NCI-H2081 (cell line): ENCODE data around the gene HIBADH.
"Not testable (repeated sequence)": the region's sequence is repeated elsewhere in the genome, so short reads cannot be mapped to it uniquely, and the experiment has no call there.

Experiments used
- DNase-seq, 2 experiments: peaks; one replicate each; lab custom pipeline; 2025; lab: John Stamatoyannopoulos, UW

HIBADH gene

DNA sequence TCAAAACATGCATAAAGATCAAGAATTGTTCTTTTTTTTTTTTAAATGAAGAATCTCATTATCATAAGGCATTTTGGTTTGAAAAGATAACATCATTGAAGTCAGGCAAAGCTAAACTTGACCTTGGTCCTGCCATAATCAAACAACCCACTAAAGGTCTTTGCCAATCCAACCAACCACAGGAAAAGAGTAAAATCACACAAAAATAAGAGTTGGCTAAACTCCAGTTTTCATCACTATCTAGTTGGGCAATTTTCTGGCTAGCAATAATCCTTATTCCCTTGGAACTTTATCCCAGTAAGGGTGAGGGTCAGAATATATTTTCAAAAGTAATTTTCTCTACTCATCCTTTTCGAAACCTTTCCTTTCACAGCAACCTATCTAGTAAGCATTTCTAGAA lies 62.4 kb downstream of the HIBADH start:
- no peak for DNase-seq

DNA sequence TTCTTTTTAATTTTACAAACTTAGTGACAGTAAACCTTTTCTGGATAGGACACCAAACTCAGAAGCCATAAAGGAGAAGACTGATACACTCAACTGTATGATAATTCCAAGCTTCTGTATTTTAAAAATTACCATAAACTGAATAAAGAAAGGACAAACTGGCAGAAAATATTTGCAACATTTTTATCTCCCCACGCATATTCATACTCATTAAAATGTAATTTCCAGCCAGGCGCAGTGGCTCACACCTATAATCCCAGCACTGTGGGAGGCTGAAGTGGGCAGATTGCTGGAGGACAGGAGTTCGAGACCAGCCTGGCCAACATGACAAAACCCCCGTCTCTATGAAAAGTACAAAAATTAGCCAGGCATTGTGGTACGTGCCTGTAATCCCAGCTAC lies 67.7 kb downstream of the HIBADH start:
- DNase-seq: no peak

DNA sequence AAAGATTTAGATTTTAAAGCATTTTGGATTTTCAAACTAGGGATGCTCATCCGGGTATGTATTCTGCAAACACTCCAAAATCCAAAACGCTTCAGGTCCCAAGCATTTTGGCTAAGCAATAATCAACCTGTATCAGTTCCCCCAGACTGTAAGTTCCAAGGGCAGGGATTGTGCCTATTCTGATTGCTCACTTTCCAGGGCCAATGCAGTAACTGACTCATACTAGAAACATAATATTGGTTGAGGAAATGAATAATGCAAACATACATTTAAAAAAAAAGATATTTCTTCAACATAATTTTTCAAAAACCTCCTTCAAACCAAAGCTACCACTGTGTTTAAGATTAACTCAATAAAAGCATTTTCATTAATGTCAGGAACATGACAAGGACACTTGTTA lies 69.5 kb downstream of the HIBADH start:
- no peak for DNase-seq

DNA sequence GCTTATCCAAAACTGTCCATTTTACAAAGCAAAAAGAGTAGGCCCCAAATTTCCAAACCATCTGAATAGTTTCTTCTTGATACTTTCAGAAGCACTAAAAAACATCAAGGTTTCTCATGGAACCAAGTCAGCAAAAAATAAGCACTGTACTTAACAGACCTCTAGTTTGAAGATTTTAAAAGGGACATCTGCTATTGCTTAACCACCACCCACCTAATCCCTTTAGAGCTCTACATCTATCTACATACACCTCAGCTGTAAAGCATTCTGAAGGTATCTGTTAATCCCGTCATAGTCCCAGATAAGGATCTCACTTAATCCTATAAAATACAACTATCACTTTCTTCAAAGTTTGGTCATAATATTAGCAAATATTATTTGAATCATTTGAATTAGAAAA lies 72.3 kb downstream of the HIBADH start:
- DNase-seq: no peak

DNA sequence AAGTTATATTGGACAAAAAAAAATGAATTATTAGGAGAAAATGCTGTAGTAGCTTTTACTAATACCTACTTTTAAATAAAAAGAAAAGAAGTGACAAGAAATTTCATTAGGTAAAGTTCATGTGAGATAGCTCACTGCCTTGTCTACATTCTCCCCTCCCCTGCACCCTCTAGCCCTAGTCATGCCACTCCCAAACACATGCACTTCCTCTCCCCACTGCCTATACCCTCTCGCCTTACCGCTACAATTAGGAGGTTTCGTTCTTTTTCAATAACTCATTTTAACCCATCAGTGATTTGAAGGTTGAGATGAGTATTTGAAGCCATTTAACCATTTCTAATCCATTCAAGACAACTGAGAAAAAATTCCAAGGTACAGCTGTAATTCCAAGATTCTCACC lies 75.3 kb downstream of the HIBADH start:
- DNase-seq: no peak

DNA sequence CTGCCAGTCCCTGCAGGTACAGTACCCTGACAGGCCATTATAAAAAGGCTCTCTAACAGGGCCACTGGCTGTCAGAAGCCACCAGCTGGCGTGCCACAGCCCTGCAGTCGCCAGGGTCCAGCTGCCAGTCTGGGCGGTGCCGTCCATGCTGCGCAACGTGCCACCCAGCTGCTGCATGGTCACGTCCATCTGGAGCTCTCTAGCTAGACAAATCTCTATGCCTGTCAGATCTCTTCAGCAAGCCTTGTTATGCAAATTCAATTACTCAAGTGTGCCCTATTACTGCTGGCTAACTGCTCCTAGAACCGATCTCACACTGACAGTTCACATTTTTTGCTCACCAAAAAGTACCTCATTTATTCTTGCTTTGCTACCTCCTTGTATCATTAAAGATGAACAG lies 75.9 kb downstream of the HIBADH start:
- peak; percentile 75 to 90 for DNase-seq

DNA sequence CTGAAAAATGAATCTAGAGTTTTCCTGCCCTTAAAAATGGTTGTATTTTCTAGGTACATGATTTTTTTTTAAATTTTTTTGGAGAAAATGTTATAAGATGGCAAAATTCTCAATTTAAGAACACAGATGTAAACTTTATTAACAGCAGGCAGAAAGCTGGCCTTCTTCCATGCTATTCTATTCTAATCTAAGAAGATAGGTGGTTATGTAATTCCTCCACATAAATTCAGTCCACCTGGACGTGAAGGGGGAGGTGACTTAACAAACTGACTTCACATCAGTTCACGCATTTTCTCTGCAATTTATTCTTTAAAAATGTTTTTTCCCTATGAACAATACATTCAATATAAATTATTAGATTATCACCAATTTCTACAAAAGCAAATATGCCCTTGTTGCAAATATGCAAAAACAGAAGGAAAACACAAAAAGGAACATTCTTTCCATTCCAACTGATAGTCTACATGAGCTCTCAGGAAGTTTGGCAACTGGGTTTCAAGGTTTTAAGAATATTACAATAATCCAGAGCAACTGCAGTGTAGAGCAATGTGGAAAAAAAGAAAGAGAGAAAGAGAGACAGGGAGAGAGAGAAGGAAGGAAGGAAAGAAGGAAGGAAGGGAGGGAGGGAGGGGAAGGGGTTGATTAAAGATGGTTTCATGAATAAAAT lies 76.8 kb downstream of the HIBADH start:
- DNase-seq: no peak

DNA sequence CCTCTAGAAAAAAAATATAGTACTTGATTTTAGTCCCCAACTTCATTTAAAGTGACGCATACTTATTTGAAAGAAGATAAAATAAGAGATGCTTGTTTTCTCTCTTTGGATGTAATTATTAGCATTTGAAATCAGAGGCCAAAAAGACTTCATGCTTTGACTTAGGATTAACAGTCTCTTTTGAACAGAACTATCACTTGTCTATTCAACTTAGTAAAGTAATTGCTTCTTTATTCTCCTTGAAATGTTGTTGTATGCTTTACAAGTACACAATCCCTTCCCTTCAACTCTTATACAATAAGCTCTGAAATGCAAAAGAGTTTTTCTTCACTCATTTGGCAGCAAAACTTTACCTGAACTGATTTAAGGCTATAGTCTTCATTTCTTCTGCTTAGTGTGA lies 80.8 kb downstream of the HIBADH start:
- DNase-seq: no peak

DNA sequence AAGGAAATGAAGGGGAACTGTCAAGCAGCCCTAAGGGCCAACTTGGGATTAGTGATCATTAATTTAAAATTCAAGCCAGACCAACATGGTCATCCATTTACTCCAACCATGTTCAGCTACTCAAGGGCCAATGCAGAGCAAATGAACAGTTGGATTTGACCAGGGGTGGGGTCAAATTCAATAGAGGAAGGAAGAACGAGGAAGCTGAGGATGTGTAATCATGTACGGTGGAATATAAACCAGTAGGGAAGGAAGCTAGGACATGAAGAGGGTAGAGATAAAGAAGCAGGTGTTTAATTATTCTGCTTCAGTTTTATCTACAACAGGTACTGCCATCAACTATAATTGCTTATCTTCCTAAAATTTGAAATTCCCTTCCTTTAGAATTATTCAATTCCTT lies 81.6 kb downstream of the HIBADH start:
- no peak for DNase-seq

DNA sequence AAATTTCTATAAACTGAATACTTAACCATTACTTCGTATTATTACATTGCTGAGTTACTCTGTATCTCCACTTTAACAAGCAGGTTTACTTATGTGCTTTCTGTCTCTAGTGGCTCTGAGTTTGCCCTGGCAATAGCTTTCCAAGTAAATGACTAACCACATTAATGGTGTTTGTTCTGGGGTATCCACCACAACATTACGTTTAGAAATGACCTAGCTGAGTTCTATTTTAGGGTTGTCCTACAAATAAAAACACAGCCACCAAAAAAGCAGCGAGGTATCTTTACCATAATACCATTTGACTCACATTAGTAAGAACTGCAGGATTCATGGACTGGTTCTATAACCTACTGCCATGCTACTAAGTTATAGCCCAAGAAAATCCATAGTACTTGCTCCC lies 83.1 kb downstream of the HIBADH start:
- no peak for DNase-seq

DNA sequence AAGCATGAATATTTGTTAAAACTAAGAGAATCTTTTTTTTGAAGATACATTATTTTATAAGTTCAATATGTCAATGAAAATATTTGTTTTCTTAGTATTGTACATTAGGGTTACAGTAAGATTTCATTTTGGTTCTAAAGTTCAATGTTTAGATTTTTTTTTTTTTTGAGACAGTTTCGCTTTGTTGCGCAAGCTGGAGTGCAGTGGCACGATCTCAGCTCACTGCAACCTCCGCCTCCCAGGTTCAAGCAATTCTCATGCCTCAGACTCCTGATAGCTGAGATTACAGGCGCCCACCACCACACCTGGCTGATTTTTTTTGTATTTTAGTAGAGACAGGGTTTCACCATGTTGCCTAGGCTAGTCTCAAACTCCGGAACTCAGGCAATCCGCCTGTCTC lies 84.5 kb downstream of the HIBADH start:
- DNase-seq: not testable (repeated sequence)

DNA sequence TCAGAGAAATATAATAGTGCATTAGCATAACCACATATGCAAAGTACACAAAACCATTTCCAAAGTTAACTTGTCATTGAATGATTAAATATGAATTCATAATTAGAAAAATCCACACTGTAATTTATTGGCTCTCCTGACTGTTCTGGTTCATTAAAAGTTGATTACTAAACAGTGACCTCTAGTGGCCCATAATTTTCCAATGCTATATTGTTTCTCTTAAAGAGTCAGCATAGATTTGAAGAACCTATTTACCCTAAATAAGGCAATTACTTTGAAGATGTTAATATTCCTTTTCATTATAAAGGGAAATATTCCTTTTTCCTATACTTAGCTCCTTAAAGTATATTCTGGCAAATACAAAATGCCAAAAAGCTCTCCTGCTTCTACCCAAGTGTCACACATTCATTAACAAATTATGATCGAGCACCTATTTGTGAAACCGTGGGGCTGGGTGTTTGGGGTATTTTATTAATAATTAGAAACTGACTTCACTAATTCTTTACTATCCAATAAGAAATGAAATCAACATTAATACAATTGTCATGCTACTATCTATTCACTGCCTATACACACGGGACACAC lies 86.2 kb downstream of the HIBADH start:
- DNase-seq: peak; percentile 45 to 69

DNA sequence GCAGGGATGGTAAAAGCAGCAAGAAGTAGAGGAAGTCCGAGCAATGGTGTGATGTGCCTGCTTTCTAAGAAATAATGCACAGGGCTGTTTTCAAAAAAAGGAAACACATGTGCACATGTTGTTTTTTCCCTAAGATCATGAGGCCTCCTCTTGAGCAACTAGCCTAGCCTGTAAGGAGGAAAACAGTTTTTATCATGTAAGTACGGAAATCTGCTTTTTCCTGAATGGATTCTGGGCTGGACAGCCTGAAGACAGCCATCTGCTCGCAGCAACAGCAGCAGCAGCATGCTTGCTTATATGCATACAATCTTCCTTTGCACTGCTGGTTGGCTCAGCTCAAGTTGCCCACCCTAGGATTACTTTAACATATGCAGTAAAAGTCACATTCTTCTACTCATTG lies 87.1 kb downstream of the HIBADH start:
- no peak for DNase-seq

DNA sequence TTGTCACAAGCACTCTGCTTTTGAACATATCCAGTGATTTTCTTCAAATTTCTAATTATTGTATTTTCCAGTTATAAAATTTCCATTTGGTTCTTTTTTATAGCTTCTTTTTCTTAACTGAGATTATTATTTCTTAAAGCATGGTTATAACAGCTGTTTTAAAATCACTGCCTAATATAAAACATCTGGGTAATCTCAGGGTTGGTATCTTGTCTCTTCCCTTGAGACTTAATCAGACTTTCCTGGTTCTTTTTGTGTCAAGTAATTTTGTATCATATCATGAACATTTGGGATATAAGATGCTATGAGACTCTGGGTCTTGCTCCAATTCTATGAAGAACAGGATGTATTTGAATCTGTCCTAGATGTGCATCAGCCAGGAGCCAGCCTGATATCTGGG lies 93.6 kb downstream of the HIBADH start:
- no peak for DNase-seq

DNA sequence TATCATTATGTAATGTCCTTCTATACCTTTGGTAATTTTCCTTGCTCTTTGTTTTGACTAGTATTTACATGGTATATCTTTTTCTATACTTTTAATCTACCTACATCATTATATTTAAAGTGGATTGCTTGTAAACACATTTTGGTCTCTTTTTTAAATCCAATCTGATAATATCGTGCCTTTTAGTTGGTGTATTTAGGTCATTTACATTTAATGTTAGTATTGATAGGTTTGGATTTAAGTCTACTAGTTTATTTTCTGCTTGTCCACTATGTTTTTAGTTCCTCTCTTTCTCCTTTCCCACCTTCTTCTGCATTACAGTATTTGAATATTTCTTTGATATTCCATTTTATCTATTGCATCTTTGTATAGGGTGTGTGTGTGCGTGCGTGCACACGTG lies 95.4 kb downstream of the HIBADH start:
- DNase-seq: no peak

DNA sequence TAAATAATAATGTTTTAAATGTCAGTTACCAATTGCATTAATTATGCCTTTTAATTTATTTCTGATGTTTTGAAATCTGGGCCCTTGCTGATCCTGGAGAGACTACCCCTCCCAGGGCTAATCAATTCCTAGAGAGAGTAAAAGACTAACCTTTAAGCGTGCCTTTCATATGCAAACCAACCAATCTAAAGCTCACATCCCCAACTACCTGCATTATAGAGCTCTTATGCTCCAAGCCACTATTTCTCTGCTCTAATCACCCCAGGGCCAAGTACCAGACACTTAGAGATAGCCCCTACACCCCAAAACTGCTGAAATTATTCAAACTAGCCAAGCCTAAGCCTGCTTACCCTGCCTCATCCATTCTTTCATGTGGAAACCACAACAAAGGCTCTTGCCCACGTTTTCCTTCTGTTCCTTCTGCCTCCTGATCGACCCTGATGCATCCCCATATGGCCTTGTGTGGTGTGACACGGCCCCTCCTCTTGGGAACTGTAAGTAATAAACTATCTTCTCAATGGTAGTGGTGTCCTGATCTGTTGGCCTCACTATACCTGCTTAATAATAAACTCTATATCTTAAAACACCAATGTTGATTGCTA lies 97.7 kb downstream of the HIBADH start:
- no peak for DNase-seq

DNA sequence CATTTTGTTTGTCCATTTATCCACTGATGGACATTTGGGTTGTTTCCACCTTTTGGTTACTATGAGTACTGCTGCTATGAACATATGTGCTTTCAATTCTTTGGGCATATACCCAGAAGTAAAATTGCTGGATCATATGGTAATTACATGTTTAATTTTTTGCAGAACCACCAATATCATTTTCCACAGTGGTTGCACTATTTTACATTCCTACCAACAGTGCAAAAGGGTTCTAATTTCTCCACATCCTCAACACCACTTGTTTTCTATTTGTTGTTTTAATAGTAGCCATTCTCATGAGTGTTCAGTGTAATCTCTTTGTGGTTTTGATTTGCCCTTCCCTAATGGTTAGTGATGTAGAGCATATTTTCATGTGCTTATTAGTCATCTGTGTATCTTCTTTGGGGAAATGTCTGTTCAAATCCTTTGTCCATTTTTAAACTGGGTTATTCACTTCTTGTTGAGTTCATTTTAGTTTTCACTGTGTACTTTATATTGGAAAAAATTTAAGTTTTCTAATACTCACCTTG lies 101.9 kb downstream of the HIBADH start:
- DNase-seq: no peak

DNA sequence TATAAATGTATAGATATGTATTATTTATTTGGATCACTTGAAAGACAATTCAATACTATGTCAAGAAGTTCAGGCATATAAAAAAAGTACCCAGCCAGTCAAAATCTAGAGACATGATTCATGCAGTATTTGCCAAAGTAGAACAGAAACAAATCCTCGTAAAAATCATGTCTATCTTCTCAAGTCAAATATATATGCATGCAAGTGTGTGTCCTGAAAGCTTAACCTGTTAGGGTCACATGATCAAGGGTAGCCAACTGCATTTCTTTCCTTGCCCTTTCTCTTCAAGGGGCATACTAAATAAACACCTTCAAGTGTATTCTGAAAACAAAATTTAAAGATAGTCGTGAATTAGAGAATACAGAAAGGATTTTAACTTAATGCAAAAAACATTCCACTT lies 107.0 kb downstream of the HIBADH start:
- DNase-seq: no peak

DNA sequence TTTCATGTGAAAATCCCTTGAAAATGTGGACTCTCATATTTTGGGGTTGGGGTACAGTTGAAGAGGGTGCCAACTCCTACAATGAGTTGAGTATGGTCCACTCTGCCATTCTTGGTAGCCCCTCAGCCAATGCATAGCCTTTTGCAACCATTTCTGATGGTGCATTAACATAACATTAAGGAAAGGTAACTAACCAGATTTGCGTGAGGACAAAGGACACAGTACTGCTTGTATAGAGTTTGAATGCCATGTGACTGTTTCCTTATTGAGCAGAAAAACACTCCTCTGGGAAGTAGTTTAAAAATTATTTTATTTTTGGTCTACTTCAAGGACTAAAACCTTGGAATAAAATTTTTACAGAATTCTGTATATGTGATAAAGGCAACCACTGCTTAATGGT lies 107.9 kb downstream of the HIBADH start:
- no peak for DNase-seq

DNA sequence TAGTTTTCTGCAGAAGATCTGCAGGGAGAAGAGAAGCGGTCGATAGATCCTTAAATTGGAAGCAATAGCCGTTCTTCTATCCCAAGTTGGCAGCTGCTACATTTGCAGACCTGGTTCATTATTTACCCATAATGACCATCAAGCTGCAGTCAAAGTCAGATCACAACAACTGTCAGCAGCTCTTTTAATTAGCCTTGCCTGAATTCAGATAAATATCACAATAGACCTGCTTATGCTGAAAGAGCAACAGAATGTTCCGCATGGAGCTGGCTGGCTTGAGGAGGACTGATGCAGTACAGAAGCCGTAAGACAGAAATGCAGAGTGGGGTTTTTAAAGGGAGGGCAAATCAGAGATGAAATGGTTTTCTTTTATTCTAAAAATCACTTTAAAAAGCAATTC lies 109.4 kb downstream of the HIBADH start:
- DNase-seq: peak in 1 of 2 experiments; percentile 23

DNA sequence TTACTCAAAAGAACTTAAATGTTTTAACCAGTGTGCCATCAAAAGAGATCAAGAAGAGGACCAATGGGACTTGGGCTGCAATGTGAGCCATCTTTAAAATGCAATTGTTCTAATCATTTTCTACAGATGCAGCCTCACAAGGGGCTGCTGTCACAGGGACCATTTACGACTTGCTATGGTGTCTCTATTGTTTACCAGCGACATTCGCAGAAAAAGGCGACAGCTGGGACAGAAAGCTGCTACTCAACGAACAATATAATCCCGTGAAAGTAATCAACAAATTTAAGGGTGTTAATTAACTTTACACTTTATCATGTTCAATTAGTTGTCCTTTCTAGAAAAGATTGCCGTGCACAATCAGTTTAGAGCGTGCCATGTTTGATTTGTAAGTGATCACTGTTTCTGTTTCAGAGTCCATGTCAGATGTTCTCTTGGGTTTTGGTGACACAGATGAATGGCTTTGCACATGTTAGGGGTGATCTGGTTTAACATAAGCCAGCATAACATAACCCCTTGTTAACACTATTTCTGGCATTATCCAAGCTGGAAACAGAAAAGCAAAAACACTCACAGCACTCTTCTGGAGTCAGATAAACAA lies 110.8 kb downstream of the HIBADH start:
- peak; percentile 34 to 82 for DNase-seq

DNA sequence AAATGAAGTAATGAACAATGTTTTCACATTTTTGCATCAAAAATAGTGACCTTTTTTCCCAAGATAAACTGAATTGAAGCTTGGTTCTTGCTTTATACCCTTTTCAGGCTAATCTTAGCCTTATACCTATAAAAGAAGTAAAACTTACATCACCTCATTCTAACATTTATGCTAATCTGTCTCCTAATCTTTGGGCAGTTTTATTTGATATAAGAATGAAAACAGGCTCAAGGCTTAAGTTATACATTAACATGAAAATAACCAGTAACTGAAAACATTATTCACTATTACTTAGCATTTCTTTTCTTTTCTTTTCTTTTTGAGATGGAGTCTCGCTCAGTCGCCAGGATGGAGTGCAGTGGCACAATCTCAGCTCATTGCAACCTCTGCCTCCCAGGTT lies 113.1 kb downstream of the HIBADH start:
- DNase-seq: no peak

DNA sequence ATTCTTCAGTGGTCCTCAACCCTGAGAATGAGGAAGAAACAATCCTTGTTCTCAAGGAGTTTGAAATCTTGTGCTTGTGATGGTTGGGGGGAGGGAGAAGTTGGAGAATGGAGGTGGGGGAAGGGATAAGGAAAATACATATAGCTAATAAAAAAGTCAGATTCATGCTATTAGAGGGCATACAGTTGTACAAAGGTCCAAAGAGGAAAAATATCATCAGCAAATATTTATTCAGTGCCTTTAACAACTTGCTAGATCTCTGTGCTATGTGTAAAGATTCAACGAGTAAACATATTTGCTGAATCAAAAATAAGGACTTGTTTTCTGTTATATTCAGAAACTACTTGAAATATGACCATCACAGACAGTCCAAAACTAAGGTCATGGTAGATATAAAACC lies 114.4 kb downstream of the HIBADH start:
- DNase-seq: no peak
